Thyroid gland (tissue), 4 donors: ENCODE data around the gene PLAAT3. TPM values are rescaled to one million over a fixed set of nuclear protein-coding genes. Genes with fewer than 3 reads are reported as not detected.
"Not testable (repeated sequence)": the region's sequence is repeated elsewhere in the genome, so short reads cannot be mapped to it uniquely, and the experiment has no call there.

ENCODE experiments used
- DNase-seq, 2 donors: peaks; one replicate each; pipeline ENCODE4 v3.0.0-alpha.2; 2019
- H3K27ac ChIP-seq, 3 donors: fragments of 200-600 bp; sonication (generic); 1 replicate in 2 of 3; 2 replicates in 1 of 3; pipeline ENCODE4 v1.5.1; 2016 to 2019; ENCODE audit warnings: mild to moderate bottlenecking in 1 of 3, moderate library complexity in 1 of 3
- H3K27me3 ChIP-seq: fragments of 200-600 bp; sonication (generic); one replicate; pipeline ENCODE4 v1.5.1; 2019
- H3K36me3 ChIP-seq, 2 donors: fragments of 200-600 bp; sonication (generic); one replicate each; pipeline ENCODE4 v1.5.1; 2016 to 2019
- H3K4me1 ChIP-seq, 2 donors: fragments of 200-600 bp; sonication (generic); one replicate each; pipeline ENCODE4 v1.5.1; 2017 to 2019
- H3K4me3 ChIP-seq, 3 donors: fragments of 200-600 bp; sonication (generic); replicated peaks in 1 of 3; 1 replicate in 2 of 3; 2 replicates in 1 of 3; pipeline ENCODE4 v1.5.1; 2016; ENCODE audit warnings: mild to moderate bottlenecking in 1 of 3
- H3K9me3 ChIP-seq: fragments of 200-600 bp; sonication (generic); one replicate; pipeline ENCODE4 v1.5.1; 2017
- POLR2A ChIP-seq, 2 donors: fragments of 450-650 bp; IDR thresholded peaks; one replicate each; pipeline ENCODE4 v1.6.1; 2017; ENCODE audit warnings: antibody characterized with exemption in 2 of 2, mild to moderate bottlenecking in 2 of 2, moderate library complexity in 1 of 2
- WGBS, 2 donors: methylation state at CpG; one replicate each; pipeline ENCODE4 v1.1.5; 2017; 5-methylcytosine and 5-hydroxymethylcytosine counted together
- intact Hi-C: fragments of 100-400 bp; cut with DNase I; formaldehyde crosslinking; loops from one replicate; pipeline ENCODE4 v1.15.1; 2023
- total RNA-seq, 4 donors: library from RNA; depleted of rRNA; stranded (reverse); fragments of >200 nt; gene quantifications; one replicate each; pipeline ENCODE4 v1.2.3, GENCODE V29; 2016
- TF ChIP-seq, protein P1 (sequence below), 6 experiments: fragments of 200-600 bp in 3 of 6; fragments of 450-650 bp in 3 of 6; sonication (generic) in 3 of 6; IDR thresholded peaks; one replicate each; pipeline ENCODE4 v1.5.1; 2016 to 2019; ENCODE audit warnings: antibody characterized with exemption in 6 of 6, mild to moderate bottlenecking in 2 of 6, inconsistent platforms in 1 of 6, moderate library complexity in 1 of 6

Gene PLAAT3
- total RNA-seq, 4 donors from 2014 or later = 42.8 to 96.0 (median 74.6) TPM

DNA sequence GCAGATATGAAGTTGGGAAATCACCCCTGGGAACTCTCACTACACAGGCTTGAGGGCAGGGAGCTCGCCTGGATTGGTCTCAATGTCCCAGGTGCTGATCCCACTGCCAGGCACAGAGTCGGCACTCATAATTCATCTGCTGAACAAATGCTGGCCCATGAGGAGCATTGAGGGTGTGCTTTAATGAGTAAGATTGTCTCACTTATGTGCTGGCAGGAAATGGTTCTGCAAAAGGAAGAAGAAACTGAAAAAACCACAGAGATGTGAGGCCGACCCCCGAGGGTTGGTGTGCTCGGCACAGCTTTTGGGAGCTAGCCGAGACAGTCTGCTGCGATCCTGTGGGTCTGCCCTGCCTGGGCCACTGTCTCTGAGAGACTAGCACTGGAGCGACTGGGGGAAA is 60.5 kb downstream of the PLAAT3 start:
- Histone ChIP-seq H3K27me3 (no peaks in the 10 kb centered on the region), H3K4me1 (peaks cover 0 to 7% of the 10 kb centered on the region in 2 donors), H3K27ac (no peak overlapping the region), H3K4me3 (no peak overlapping the region), H3K9me3 (no peaks in the 10 kb centered on the region), H3K36me3 (no peaks in the 10 kb centered on the region)
- WGBS, 2 donors = 62 to 93% methylated on average over 8 of the region's 8 CpGs
- TF ChIP-seq, protein P1, sequence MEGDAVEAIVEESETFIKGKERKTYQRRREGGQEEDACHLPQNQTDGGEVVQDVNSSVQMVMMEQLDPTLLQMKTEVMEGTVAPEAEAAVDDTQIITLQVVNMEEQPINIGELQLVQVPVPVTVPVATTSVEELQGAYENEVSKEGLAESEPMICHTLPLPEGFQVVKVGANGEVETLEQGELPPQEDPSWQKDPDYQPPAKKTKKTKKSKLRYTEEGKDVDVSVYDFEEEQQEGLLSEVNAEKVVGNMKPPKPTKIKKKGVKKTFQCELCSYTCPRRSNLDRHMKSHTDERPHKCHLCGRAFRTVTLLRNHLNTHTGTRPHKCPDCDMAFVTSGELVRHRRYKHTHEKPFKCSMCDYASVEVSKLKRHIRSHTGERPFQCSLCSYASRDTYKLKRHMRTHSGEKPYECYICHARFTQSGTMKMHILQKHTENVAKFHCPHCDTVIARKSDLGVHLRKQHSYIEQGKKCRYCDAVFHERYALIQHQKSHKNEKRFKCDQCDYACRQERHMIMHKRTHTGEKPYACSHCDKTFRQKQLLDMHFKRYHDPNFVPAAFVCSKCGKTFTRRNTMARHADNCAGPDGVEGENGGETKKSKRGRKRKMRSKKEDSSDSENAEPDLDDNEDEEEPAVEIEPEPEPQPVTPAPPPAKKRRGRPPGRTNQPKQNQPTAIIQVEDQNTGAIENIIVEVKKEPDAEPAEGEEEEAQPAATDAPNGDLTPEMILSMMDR (IDR thresholded peaks at IDR 0.05) = no peak
- TF ChIP-seq POLR2A (IDR thresholded peaks at IDR 0.05) = no peak
- intact Hi-C loops = no loop called here
- no peak for DNase-seq

- Histone ChIP-seq H3K27me3 (no peaks in the 10 kb centered on the region), H3K27ac (no peak overlapping the region), H3K4me3 (no peak overlapping the region), H3K36me3 (no peaks in the 10 kb centered on the region), H3K4me1 (peaks cover 3% of the 10 kb centered on the region in 2 donors), H3K9me3 (no peaks in the 10 kb centered on the region)
- no peak for TF ChIP-seq POLR2A (IDR thresholded peaks at IDR 0.05)
- intact Hi-C loops = no loop called here
- WGBS, 2 donors = 92% methylated on average over 7 of the region's 7 CpGs
- no peak for DNase-seq
These were observed 61.3 kb downstream of the PLAAT3 start for GRCh38 chr11:63552921-63553320.

DNA sequence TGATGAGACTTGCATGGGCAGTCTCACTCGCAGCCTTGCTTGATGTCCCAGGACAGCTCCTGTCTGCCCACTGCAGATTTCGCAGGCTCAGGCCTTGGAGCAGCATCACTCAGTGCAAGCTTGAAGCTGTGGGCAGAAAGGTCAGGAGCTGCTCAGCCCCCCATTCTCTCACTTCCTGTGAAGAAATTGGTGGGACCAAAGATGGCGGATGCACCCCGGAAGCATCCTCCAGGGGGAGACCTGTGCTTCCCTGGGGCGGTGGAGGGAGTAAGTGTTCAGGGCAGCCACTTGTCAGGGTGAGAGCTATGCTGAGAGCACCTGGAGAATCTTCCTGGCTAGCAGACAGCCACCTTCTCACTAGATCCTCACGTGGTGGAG is 62.4 kb downstream of the PLAAT3 start:
- Histone ChIP-seq H3K4me3 (no peak overlapping the region), H3K9me3 (no peaks in the 10 kb centered on the region), H3K27ac (no peak overlapping the region), H3K27me3 (no peaks in the 10 kb centered on the region), H3K36me3 (no peaks in the 10 kb centered on the region), H3K4me1 (peaks cover 3% of the 10 kb centered on the region in 2 donors)
- whole genome bisulfite sequencing, 2 donors = 53 to 77% methylated on average over 5 to 6 of the region's 6 CpGs
- DNase-seq = no peak
- intact Hi-C loops = no loop called here
- no peak for TF ChIP-seq POLR2A (IDR thresholded peaks at IDR 0.05)
- TF ChIP-seq, protein P1 (IDR thresholded peaks at IDR 0.05) = no peak

DNA sequence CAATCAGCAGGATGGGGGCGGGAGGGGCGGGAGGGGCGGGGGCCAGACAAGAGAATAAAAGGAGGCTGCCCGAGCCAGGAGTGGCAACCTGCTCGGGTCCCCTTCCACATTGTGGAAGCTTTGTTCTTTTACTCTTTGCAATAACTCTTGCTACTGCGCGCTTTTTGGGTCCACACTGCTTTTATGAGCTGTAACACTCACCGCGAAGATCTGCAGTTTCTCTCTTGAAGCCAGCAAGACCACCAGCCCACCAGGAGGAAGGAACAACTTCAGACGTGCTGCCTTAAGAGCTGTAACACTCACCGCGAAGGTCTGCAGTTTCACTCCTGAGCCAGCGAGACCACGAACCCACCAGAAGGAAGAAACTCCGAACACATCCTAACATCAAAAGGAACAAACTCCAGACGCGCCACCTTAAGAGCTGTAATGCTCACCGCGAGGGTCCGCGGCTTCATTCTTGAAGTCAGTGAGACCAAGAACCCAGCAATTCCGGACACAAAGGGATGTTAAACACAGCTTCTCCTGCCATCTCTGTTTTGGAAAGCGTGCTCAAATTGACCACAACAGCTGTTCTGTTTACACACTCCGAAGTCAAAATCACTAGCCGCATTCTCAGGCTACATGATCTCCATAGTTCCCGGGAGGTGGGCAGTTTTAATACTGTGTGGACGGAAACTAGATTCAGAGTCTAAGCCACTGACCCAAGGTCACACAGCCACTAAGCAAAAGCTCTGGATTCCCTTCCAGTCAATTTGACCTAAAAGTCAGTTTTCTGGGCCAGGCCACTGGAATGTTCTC is 62.9 kb downstream of the PLAAT3 start:
- Histone ChIP-seq H3K36me3 (no peaks in the 10 kb centered on the region), H3K27me3 (no peaks in the 10 kb centered on the region), H3K4me1 (peaks cover 3% of the 10 kb centered on the region in 2 donors), H3K4me3 (no peak overlapping the region), H3K9me3 (no peaks in the 10 kb centered on the region), H3K27ac (no peak overlapping the region)
- intact Hi-C loops = no loop called here
- DNase-seq = no peak
- WGBS, 2 donors = 82 to 93% methylated on average over 27 of the region's 27 CpGs
- TF ChIP-seq, protein P1 (IDR thresholded peaks at IDR 0.05) = no peak
- TF ChIP-seq POLR2A (IDR thresholded peaks at IDR 0.05) = no peak

- H3K27ac ChIP-seq, H3K4me1 ChIP-seq, DNase-seq, H3K27me3 ChIP-seq, H3K36me3 ChIP-seq, H3K9me3 ChIP-seq, H3K4me3 ChIP-seq, intact Hi-C loops: not testable (repeated sequence)
- WGBS, 2 donors = 97 to 99% methylated on average over 7 to 24 of the region's 31 CpGs
These were observed 64.0 kb downstream of the PLAAT3 start for GRCh38 chr11:63550156-63550700.

DNA sequence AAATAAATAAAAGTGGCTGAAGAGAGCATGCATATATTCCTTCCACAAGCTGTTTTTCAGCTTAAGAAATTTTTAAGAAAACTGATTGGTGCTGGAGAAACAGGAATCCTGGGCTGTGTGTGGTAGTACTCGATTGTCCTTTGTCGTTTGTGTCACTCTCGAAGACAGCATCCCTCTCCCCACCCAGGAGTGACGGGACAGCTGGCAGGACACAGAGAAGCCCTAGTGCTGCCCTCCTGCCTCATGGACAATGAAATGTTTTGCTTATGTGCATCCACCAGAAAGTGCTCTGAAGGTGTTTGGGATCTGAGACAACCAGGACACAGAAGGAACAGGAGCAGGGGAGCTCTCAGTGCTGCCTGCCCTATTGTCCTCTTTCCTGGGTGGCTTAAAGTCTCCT is 64.8 kb downstream of the PLAAT3 start:
- DNase-seq = no peak
- Histone ChIP-seq H3K4me1 (peaks cover 0 to 3% of the 10 kb centered on the region in 2 donors), H3K4me3 (no peak overlapping the region), H3K9me3 (no peaks in the 10 kb centered on the region), H3K36me3 (no peaks in the 10 kb centered on the region), H3K27me3 (no peaks in the 10 kb centered on the region), H3K27ac (no peak overlapping the region)
- intact Hi-C loops = no loop called here
- no peak for TF ChIP-seq POLR2A (IDR thresholded peaks at IDR 0.05)
- TF ChIP-seq, protein P1 (IDR thresholded peaks at IDR 0.05) = no peak
- 85 to 95% methylated on average over 4 of the region's 4 CpGs for WGBS, 2 donors
